ACC112 (cell line): ENCODE data around the gene RIMBP2.

Source experiments
- H2AFZ ChIP-seq: fragments of 200-600 bp; sonication (generic); one replicate; pipeline ENCODE4 v1.6.0; 2017; ENCODE audit warnings: antibody characterized with exemption, low read length; ENCODE audit not compliant: unreplicated experiment
- H3K27ac ChIP-seq: fragments of 200-600 bp; sonication (generic); 2 replicates; pipeline ENCODE4 v1.5.1; 2014; ENCODE audit warnings: low read depth, mild to moderate bottlenecking, antibody characterized with exemption, low read length, moderate library complexity
- H3K27me3 ChIP-seq: fragments of 200-600 bp; sonication (generic); 2 replicates; pipeline ENCODE4 v1.6.1; 2014; ENCODE audit warnings: mild to moderate bottlenecking, antibody characterized with exemption, low read length, moderate library complexity, mixed read lengths; ENCODE audit not compliant: insufficient read depth
- H3K36me3 ChIP-seq: fragments of 200-600 bp; sonication (generic); 2 replicates; pipeline ENCODE4 v1.6.1; 2016; ENCODE audit warnings: mild to moderate bottlenecking, antibody characterized with exemption, low read length, moderate library complexity, mixed read lengths; ENCODE audit not compliant: insufficient read depth
- H3K4me1 ChIP-seq: fragments of 200-600 bp; sonication (generic); one replicate; pipeline ENCODE4 v1.6.1; 2016; ENCODE audit warnings: low read length, mixed read lengths; ENCODE audit not compliant: insufficient read depth, unreplicated experiment, control insufficient read depth
- H3K4me3 ChIP-seq: fragments of 200-600 bp; sonication (generic); 2 replicates; pipeline ENCODE4 v1.5.1; 2014; ENCODE audit warnings: mild to moderate bottlenecking, low read depth, low read length
- H3K79me2 ChIP-seq: fragments of 200-600 bp; sonication (generic); one replicate; pipeline ENCODE4 v1.6.0; 2016; ENCODE audit warnings: low read length; ENCODE audit not compliant: control insufficient read depth, unreplicated experiment, insufficient read depth

Gene RIMBP2

GRCh38 chr12:130667421-130667960, 48.6 kb downstream of the RIMBP2 start:
- H3K4me1 ChIP-seq, result no peaks in the 10 kb centered on the region
- H3K36me3 ChIP-seq, result no peaks in the 10 kb centered on the region
- H3K4me3 ChIP-seq, result no peak overlapping the region
- H3K27me3 ChIP-seq, result no peaks in the 10 kb centered on the region
- no peaks in the 10 kb centered on the region for H3K79me2 ChIP-seq
- no peak overlapping the region for H2AFZ ChIP-seq
- no peak overlapping the region for H3K27ac ChIP-seq

GRCh38 chr12:130666645-130667044, 49.5 kb downstream of the RIMBP2 start:
- no peak overlapping the region for H3K27ac ChIP-seq
- H2AFZ ChIP-seq, result no peak overlapping the region
- H3K27me3 ChIP-seq, result no peaks in the 10 kb centered on the region
- H3K4me1 ChIP-seq, result no peaks in the 10 kb centered on the region
- H3K36me3 ChIP-seq, result no peaks in the 10 kb centered on the region
- H3K4me3 ChIP-seq, result no peak overlapping the region
- H3K79me2 ChIP-seq, result no peaks in the 10 kb centered on the region

- H3K4me3 ChIP-seq, result no peak overlapping the region
Observed at GRCh38 chr12:130665753-130666152, 50.3 kb downstream of the RIMBP2 start.

GRCh38 chr12:130664772-130665171, 51.3 kb downstream of the RIMBP2 start:
- Histone ChIP-seq H3K4me1 (no peaks in the 10 kb centered on the region), H3K36me3 (no peaks in the 10 kb centered on the region), H3K27me3 (no peaks in the 10 kb centered on the region), H3K4me3 (no peak overlapping the region), H2AFZ (no peak overlapping the region), H3K27ac (no peak overlapping the region), H3K79me2 (no peaks in the 10 kb centered on the region)

More at GRCh38 chr12:130665753-130666152, 50.3 kb downstream of the RIMBP2 start:
- Histone ChIP-seq H3K79me2 (no peaks in the 10 kb centered on the region), H3K27me3 (no peaks in the 10 kb centered on the region), H3K27ac (no peak overlapping the region), H3K36me3 (no peaks in the 10 kb centered on the region), H3K4me1 (no peaks in the 10 kb centered on the region), H2AFZ (no peak overlapping the region)

GRCh38 chr12:130664252-130664651, 51.8 kb downstream of the RIMBP2 start:
- Histone ChIP-seq H3K27me3 (no peaks in the 10 kb centered on the region), H3K79me2 (no peaks in the 10 kb centered on the region), H3K36me3 (no peaks in the 10 kb centered on the region), H3K27ac (no peak overlapping the region), H3K4me3 (no peak overlapping the region), H2AFZ (no peak overlapping the region), H3K4me1 (no peaks in the 10 kb centered on the region)

DNA sequence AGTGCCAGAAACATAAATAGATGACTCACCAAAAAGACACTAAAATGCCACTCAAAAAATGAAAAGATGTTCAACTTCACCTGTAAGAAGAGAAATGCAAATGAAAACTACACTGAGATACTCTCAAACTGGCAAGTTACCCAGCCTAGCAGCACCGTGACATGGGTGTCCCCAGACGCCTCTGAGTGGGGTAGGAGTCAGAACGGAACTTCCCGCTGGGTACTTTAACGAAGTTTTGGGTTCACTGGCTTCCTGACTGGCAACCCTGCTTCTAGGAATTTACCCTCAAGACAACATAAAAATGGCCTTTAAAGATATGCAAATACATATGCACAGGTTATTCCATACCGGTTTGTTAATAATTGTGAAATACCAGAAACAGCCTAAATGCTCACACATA, 52.6 kb downstream of the RIMBP2 start:
- Histone ChIP-seq H3K4me3 (no peak overlapping the region), H3K4me1 (no peaks in the 10 kb centered on the region), H3K36me3 (no peaks in the 10 kb centered on the region), H2AFZ (no peak overlapping the region), H3K27me3 (no peaks in the 10 kb centered on the region), H3K27ac (no peak overlapping the region), H3K79me2 (no peaks in the 10 kb centered on the region)

- Histone ChIP-seq H2AFZ (no peak overlapping the region), H3K79me2 (no peaks in the 10 kb centered on the region), H3K4me3 (no peak overlapping the region), H3K27me3 (no peaks in the 10 kb centered on the region), H3K27ac (no peak overlapping the region), H3K4me1 (no peaks in the 10 kb centered on the region), H3K36me3 (no peaks in the 10 kb centered on the region)
Observed at GRCh38 chr12:130661486-130662255, 54.4 kb downstream of the RIMBP2 start.

DNA sequence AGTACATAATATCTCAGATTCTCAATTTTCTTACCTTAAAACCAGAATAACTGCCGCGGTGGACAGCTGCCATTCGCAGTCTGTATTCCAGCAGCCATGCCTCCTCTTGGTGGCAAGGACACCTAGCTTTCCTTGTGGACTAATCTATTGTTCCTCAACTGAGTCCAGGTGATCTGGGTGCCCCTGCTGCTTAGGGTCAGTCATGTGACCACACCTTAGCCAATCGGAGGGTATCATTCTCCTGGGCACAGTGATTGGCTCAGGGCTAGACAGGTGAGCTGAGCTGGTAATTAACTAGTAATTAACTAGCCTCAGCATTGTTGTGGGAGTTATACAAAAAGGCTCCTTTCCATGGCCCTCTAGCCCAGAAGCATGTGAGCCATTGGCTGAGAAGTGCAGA, 55.0 kb downstream of the RIMBP2 start:
- no peaks in the 10 kb centered on the region for H3K27me3 ChIP-seq
- no peak overlapping the region for H3K4me3 ChIP-seq
- H3K36me3 ChIP-seq, result no peaks in the 10 kb centered on the region
- no peaks in the 10 kb centered on the region for H3K79me2 ChIP-seq
- no peaks in the 10 kb centered on the region for H3K4me1 ChIP-seq
- no peak overlapping the region for H3K27ac ChIP-seq
- no peak overlapping the region for H2AFZ ChIP-seq

- H3K79me2 ChIP-seq, result no peaks in the 10 kb centered on the region
- no peaks in the 10 kb centered on the region for H3K36me3 ChIP-seq
- H2AFZ ChIP-seq, result no peak overlapping the region
- H3K27ac ChIP-seq, result no peak overlapping the region
- H3K4me3 ChIP-seq, result no peak overlapping the region
- no peaks in the 10 kb centered on the region for H3K4me1 ChIP-seq
- H3K27me3 ChIP-seq, result no peaks in the 10 kb centered on the region
Observed at GRCh38 chr12:130658145-130658911, 57.8 kb downstream of the RIMBP2 start.

DNA sequence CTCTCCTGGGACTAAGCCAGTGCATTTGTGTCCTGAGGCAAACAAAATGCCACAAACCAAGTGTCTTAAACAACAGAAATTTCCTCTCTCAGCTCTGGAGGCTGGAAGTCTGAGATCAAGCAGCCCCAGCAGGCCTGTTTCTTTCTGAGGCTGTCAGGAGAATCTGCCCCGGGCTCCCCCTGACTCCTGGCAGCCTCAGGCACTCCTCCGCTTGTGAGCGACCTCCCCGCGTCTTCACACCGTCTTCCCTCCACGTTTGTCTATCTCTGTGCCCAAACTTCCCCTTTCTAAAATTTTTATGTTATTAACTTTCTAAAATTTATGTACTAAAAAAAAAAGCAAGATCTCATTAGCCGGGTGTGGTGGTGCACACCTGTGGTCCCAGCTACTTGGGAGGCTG, 59.7 kb downstream of the RIMBP2 start:
- Histone ChIP-seq H3K4me3 (no peak overlapping the region), H3K4me1 (no peaks in the 10 kb centered on the region), H3K27me3 (no peaks in the 10 kb centered on the region), H3K27ac (no peak overlapping the region), H3K79me2 (no peaks in the 10 kb centered on the region), H3K36me3 (no peaks in the 10 kb centered on the region), H2AFZ (no peak overlapping the region)

- H3K36me3 ChIP-seq, result no peaks in the 10 kb centered on the region
- H2AFZ ChIP-seq, result no peak overlapping the region
- H3K4me1 ChIP-seq, result no peaks in the 10 kb centered on the region
- no peak overlapping the region for H3K4me3 ChIP-seq
- no peak overlapping the region for H3K27ac ChIP-seq
- H3K79me2 ChIP-seq, result no peaks in the 10 kb centered on the region
- no peaks in the 10 kb centered on the region for H3K27me3 ChIP-seq
Observed at GRCh38 chr12:130655881-130656280, 60.2 kb downstream of the RIMBP2 start.
